ENCODE measurements around the gene CHST6. TPM values are rescaled to one million over a fixed set of nuclear protein-coding genes. Genes with fewer than 3 reads are reported as not detected.

CHST6 gene
- total and polyA plus RNA-seq, 2 of the 8 experiments (the other 6 are each of a cell fraction or from before 2014, with no cell fraction given): 18.2 to 25.4 TPM

GRCh38 chr16:75464122-75464918 lies 30.9 kb downstream of the CHST6 start, which contains the start of gene TMEM170A (continued):
- TF ChIP-seq CBX8 (IDR thresholded peaks at IDR 0.05; ENCODE audit: borderline replicate concordance, low read depth, low read length): no peak
- 0 out of 2 replicates have a peak, but pooled peaks have one; percentile 41 for TF ChIP-seq RBBP5 (IDR thresholded peaks at IDR 0.05; ENCODE audit: borderline replicate concordance, low read depth, low read length)
- no peak for TF ChIP-seq JUN (IDR thresholded peaks at IDR 0.05; ENCODE audit: low read depth, low read length)
- peak; percentile 79 to 98 for TF ChIP-seq POLR2A (IDR thresholded peaks at IDR 0.05; ENCODE audit: control extremely low read depth in 1 of 2, low read depth in 2 of 2, low read length in 2 of 2)
- peak; percentile 42 for TF ChIP-seq NANOG (IDR thresholded peaks at IDR 0.05; ENCODE audit: insufficient read depth, low read depth, low read length, poor library complexity, severe bottlenecking)
- no peak for TF ChIP-seq SIRT6 (IDR thresholded peaks at IDR 0.05; ENCODE audit: low read length)
- TF ChIP-seq RFX5 (IDR thresholded peaks at IDR 0.05; ENCODE audit: borderline replicate concordance, low read depth, low read length): no peak
- no peak for TF ChIP-seq KDM5A (IDR thresholded peaks at IDR 0.05; ENCODE audit: low read length)
- peak; percentile 72; the same call in 1 of the 2 replicates for TF ChIP-seq CHD2 (IDR thresholded peaks at IDR 0.05; ENCODE audit: low read length)
- TF ChIP-seq FOSL1 (IDR thresholded peaks at IDR 0.05; ENCODE audit: insufficient read depth, low read depth, low read length): no peak
- TF ChIP-seq TBP (IDR thresholded peaks at IDR 0.05; ENCODE audit: low read depth, low read length): peak; percentile 80
- TF ChIP-seq EZH2 (IDR thresholded peaks at IDR 0.05; ENCODE audit: low read depth, low read length, severe bottlenecking): no peak
